HG03103 (cell line): ENCODE data around the gene GLI3.

ENCODE experiments used
- ATAC-seq: cut with Tn5 transposase; IDR thresholded peaks from one replicate; pipeline ENCODE4 v1.9.1; 2021; ENCODE audit warnings: low read depth; ENCODE audit not compliant: unreplicated experiment

Gene GLI3

DNA sequence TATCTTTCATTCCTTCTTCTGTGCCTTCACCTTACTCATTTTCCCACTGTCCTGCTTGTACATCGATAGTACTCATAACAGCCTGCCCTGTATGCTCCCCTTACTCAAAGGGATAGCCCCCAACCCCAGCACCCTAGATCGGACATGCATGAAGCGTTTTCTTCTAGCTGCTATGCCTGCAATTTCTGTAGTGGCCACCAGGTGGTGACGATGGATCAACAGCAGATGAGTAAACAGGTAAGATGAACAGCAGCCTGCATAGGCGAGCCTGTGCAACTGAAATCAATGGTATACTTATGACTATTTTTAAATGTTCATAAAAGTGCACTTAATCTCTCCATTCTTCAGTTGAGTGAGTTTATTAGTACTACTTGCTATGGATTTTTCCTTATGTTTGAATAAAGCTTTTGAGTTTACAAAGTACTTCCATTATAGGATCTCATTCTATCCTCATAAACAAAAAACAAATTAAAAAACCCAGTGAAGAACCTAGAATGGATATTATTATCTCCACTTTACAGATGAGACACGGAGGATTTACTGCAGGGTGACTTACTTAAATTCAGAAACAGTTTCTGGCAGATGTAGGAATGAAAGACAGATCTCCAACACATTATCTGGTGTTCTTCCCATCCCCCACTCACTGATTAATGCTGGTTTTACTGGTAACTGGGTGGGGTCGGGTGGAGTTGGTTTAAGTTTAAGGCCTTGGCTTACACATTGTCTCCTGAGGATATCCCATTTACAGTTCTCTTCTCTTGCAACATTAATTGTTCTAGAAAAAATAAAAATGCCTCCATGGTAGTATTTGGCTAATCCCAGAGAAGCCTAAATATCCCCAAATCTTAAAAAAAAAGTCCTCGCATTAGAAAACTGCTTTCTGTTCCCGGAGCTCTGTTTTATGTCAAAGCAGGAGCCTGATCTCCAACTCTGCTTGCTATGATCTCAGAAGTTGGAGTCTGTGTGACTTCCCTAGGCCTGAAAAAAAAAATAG lies 222.1 kb downstream of the GLI3 start:
- no peak for ATAC-seq

GRCh38 chr7:42012786-42013360 lies 224.1 kb downstream of the GLI3 start:
- no peak for ATAC-seq

GRCh38 chr7:42012313-42012712 lies 224.7 kb downstream of the GLI3 start:
- no peak for ATAC-seq

DNA sequence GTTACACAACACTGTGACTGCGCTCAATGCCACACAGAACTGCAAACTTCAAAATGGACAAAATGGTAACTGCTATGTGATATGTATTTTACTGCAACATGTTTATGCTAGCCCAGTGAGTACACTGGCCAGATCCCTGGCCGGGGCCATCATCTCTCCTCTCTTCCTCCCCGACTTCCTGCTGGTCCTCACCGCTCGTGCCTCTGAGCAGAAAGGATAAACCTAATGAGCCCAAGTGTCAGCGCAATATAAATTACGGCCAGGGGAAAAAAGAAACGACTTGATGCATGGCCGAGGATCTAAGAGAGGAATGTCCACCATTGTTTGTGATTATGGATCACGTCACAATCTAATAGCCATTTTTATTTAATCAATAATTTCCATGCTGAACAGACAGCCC lies 225.2 kb downstream of the GLI3 start:
- no peak for ATAC-seq

DNA sequence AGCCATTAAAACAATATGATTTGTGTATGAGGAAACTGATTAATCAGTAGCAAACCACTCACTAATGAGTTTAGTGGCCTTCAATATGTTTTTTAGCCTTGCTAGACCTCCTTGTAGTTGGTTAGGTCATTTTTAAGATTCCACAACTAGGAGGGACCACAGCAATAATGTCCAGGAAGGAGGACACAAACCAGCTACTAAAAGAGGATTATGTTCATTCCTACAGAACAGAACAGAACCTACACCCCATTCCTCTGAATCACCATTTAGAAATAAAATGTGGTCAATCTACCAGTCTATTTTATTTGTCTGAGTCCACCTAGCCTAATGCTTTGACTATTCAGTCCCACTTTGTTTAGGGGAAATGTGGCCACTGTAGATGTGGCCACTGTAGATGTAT lies 226.3 kb downstream of the GLI3 start:
- no peak for ATAC-seq

DNA sequence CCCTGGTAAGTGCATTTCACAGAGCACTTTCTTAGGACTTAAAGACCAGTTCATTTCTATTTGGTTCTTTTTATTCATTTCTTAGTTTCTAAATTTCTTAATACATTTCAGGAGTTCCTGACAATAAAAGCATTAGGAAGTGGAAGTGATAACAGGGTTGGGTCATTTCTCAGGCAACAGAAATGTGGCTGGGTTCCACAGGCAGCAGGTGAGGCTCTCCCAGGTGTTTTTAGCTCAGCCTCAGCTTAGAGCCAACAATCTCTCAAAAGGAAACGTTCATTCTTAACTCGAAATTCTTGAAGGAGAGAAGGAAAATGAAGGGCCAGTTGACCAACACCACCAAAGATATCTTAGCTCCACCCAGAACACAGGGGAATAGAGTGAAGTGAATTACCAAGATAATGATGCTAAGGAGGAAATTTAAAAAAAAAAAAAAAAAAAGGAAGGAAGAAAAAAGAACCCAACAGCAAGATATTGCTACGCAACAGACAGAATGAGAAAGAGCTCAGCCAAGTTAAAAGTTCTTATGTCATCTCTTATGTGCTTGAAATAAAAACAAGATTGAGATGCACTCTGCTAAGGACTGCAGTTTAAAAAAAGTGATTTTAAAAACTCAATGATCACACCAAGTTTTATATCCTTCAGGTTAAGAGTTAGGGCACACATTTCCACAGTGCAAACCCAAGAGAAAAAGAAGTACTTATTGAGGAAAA lies 230.1 kb downstream of the GLI3 start:
- no peak for ATAC-seq

GRCh38 chr7:42002654-42003053 lies 234.4 kb downstream of the GLI3 start:
- no peak for ATAC-seq

- ATAC-seq: no peak
Measured at GRCh38 chr7:41999736-42000283, 237.2 kb downstream of the GLI3 start.

DNA sequence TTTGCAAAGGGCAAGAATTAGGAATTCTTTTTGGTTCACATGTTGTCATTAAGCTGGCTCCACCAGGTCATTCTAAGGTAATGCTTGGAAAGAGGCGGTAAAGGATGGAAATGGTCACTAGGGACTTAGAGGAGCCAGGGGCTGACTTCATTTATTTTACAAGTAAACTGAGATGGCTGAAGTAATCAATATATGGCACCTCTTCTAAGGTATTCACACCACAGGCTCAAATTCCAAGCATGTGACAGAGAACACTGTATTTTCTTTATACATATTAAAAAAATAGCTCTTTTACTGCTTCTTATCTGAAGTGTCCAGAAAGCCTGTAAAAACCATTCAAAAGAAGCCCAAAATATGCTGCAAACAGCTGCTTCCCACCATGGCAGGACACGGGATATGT lies 239.0 kb downstream of the GLI3 start:
- ATAC-seq: no peak

GRCh38 chr7:41997151-41997550 lies 239.9 kb downstream of the GLI3 start:
- ATAC-seq: no peak

- ATAC-seq: no peak
Measured at GRCh38 chr7:41996381-41997035, 240.5 kb downstream of the GLI3 start.

DNA sequence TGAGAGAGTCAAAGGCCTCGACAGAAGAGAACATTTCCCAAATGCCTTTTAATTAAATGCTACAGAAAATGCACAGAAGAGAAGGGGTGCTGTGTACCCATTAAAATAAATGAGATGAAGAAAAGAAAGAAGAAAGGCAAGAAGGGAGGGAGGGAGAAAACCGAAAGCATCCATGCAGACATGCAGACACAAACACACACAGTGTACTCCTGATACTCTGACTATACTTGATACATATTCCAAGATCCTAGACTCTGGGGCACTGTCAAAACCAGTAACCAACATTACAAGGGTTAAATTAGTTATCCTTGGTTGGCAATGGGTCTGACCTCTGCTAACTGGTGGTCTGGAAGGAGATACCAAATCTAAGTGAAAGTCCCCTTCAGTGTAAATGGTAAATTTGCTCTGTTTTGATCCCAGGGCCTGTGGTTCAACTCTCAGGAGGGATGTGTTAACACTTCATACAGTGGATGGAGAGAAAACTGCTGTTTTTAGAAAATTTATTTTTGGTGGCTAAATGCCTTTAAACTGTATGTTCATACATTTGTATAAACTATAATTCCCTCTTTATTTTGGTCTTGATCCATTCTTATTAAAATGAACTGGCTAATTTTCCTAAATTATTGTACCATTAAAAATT lies 241.3 kb downstream of the GLI3 start:
- ATAC-seq: no peak

GRCh38 chr7:41994746-41995110 lies 242.3 kb downstream of the GLI3 start:
- no peak for ATAC-seq

- ATAC-seq: no peak
Measured at GRCh38 chr7:41994036-41994745, 242.8 kb downstream of the GLI3 start.

GRCh38 chr7:41992881-41993867 lies 243.8 kb downstream of the GLI3 start:
- ATAC-seq: no peak

GRCh38 chr7:41984888-41985287 lies 252.1 kb downstream of the GLI3 start:
- ATAC-seq: no peak

- no peak for ATAC-seq
Measured at GRCh38 chr7:41981046-41982040, 255.7 kb downstream of the GLI3 start.
